NK-92 treated with Interleukin-12 subunit alpha and Interleukin-12 subunit beta, amount 100 ng/mL, for 24 hours (cell line): Measurements from ENCODE around the gene SLC25A48.

Experiments used
- DNase-seq: peaks from one replicate; lab custom pipeline; 2025; lab: John Stamatoyannopoulos, UW

The SLC25A48 gene

DNA sequence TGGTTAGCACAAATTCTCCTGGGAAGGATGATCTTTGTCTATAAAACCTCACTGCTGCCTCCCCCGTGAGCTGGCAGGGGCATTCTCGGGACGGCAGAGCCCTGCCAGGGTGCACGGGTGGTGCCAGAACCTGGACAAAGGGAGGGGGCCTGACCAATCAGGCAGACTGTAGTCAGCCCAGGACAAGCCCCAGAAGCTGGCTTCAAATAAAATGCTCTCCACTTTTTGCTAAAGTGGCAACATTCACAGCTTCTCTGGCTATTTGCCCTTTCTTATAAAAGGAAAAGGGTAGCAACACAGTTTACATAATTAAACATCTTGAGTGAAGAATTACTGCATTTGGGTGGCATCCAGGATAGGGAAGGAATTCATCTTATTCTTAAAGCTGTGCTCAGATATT is 46.8 kb downstream of the SLC25A48 start:
- DNase-seq: no peak

DNA sequence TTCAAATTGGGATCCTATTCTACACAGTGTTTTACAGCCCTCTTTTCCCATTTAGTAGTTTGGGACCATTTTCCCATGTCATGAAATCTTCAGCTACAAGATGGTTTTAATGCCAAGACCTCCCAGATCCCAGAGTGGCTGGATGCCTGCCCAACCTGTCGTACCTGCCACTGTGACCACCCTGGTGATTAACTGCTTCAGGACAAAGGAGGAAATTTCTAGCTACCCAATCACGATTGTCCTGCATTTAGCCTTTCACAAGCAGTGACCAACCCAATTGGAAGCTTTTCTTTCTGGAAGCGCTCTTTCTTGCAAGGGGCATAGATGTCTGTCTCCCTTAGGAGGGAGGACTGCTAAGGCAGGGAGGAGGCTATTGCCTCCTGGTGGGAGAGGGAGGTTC is 47.4 kb downstream of the SLC25A48 start:
- no peak for DNase-seq

DNA sequence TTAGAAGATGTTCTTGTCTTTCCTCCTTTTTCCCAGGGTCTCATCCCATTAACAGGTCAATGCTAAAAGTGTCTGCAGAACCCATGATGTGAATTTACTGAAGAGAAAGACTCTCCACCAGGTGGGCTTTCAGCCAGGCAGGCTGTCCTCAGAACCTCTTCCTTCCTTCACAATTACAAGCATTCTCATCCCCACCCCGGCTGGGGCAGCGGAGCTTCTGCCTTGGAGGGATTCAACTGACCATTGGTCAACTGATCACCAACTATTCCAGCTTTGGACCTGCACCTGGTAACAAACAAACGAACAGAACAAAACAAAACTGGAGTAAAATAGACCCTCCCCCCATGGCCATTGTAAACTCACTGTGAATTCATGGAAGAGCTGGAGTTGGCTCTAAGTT is 48.6 kb downstream of the SLC25A48 start:
- no peak for DNase-seq

DNA sequence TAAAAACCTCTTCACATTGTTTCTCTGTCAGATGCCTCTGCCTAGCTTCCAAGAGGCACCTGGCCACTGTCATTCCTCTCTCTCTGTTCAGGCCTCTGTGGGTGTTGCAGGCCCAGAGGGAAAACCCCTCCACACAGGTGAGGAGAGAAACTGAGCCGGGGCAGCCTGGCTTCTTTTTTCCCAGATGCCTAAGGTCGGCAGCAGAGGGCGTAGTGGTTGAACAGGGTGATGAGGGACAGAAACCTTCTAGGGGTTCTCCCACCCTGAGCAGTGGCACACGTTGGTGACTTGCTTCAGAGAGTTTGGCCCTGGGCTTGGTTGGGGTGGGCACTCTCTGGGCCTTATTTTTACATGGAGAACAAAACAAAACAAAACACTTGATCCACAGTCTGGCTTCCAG is 49.0 kb downstream of the SLC25A48 start:
- DNase-seq: no peak

DNA sequence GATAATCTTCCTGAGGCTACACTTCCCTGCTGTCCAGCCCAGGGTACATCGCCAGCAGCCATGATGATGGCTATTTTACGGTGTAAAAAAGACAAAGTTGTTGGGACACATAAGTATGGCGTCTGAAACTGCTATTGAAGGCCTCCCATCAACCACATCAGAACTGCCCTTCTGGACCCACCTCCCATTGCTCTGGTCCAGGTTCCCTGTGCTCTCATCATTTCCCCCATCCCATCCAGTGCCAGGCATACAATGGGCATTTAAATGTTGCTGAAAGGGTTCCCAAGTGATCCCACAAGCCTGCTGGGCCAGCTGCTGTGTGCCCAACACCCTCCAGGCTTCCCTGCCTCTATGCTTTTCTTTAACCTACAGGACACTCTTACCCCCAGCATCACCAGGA is 50.6 kb downstream of the SLC25A48 start:
- no peak for DNase-seq

DNA sequence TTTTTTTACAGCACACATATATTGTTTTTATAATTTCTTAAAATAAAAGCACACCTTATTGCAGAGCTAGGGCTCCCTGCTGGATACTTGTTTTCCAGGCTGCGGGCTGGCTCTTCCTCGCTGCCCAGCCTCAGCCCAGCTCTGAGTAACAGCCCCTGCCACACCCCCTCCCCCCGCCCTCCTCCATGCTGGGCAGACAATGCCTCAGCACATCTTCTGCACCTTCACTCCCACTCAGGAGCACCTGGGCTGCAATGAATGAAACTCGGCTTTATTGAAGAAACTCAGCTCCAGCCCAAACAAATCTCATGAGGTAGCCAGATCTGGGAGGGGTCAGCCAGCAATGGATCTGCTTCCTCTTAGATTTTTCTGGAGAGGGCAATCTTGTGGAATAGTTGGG is 51.7 kb downstream of the SLC25A48 start:
- DNase-seq: no peak

DNA sequence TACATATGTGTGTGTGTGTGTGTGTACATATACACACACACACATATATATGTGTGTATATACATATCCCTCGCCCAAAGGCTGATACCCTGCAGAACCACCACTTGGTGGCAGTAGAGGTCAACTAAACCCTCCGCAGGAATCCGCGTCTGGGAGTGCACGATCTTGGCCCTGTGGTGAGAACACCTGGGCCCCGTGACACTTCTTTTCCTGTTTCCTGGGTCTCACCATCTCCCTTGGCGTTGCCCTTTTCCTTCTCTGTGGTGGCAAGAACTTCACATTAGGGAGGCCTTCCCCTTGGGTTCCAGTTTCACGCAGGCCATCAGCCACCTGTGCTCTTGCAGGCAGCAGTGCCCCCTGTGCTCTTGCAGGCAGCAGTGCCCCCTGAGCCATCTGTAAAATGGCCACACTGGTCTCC is 53.0 kb downstream of the SLC25A48 start:
- peak; percentile 27 for DNase-seq

DNA sequence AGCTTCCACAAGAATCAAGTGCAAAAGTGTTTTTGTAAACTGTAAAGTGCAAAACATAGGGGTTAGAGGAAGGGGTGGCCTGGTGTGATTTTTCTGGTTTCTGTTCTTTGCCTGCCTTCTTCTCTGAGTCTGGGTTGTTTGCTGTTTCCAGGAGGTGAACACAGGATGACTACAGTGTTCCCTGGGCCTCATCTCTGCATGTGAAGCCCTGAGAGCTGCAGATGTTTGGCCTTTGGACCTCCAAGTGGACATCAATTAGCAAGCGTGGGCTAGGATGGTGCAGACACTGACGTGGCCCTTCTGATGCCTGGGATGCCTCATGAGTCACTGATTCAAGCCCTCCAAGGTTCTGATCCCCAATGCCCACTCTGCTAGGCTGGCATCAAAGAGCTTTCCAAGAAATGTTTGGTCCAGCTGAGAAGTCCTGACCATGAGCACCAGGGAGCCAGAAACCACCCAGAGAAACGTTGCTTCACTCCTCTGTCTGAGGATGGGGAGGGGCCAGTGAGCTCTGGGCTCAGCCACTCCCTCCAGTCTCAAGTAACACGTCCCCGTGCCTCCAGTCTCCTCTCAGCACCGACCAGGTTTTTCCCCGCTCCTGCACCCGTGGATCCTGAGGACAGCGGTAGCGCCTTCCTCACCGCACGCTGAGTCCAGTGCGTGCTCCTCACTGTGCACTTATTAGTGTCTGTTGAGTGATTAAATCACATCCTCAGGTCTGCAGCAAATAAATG is 53.6 kb downstream of the SLC25A48 start:
- no peak for DNase-seq

DNA sequence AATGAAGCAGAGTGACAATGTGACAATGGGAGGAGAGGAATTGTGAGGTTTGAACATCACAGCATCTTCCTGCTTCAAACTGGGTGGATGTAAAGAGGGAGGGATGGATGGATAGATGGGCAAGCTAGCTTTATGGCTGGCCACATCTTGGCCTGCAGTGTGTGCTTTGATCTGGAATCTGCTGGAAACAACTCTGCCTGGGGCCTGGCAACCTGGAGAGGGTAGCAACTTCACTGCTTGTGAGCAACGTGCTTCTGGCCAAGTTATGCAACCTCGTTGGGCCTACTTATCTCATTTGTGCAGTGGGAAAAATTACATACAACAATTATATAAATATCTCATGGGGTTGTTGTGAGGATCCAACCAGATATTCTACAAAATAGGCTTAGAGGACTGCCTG is 55.8 kb downstream of the SLC25A48 start:
- DNase-seq: no peak

DNA sequence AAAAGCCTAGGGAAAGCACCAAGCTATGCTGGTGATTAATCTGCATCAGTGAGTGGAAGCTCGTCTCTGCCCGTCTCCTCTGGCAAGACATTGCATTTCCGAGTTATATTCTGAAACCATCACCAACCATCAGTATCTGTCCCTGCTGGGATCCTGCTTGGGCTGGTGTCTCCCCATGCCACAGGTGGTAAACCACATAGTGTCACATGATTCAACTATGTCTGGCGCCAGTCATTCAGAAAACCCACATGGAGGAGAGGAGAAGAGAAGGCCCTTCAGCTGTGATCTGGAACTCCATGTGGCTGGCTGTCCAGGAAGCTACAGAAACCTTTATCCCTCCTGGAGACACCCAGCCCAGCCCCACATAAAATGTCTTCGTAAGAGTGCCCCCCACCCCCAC is 56.4 kb downstream of the SLC25A48 start:
- DNase-seq: no peak

DNA sequence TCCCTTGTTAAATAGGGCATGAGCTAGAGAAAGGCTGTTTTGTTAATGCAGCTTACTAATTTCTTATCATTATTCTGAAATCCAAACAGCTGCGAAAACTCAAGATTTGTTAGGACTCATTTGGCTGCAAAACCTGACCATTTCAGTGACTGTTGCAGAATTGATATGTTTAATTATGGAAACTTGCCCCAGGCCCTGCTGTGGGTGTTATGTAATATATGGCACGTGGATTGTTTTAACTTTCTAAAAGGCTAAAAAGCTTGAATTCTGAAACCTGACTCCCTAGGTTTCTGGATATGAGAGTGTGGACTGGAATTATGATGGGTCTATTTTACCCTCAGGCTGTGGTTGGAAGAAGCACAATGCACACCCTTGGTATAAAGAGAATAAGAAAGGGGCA is 56.8 kb downstream of the SLC25A48 start:
- no peak for DNase-seq

DNA sequence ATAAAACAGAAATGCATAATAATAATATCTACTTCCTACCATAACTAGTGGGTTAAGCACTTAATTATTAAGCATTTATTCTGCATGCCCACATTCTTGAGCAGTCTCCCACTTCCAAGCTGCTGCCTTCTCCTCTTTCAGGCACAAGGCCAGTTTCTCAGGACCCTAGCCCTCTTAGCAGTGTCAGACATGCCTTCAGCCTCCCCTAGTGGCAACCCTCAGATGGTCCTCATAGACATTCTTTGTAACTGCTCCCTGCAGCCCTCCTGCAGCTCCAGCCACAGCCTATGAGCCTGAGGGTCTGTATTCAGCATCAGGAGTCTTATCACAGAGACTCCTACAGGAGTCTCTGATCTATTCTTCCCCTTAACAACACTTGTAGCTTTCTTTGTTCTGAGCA is 57.3 kb downstream of the SLC25A48 start:
- no peak for DNase-seq

DNA sequence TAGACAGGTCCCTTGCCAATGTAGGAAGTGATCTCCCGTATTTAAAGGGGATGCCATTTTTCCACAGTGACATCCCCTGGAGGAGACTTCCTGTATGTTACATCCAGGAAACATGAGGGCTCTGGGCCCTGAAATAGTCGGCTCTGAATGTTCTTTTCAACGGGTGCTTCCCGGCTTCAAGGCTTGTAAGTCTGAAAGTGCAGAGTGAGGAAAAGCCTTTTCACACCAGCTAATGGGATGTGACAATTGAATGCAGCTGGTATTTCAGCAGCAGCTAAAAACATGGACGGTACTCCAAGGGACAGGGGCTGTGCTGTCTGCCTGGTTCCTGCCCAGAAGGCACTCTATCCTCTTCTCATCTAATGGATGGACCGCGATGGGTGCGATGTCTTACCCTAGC is 59.8 kb downstream of the SLC25A48 start:
- no peak for DNase-seq

DNA sequence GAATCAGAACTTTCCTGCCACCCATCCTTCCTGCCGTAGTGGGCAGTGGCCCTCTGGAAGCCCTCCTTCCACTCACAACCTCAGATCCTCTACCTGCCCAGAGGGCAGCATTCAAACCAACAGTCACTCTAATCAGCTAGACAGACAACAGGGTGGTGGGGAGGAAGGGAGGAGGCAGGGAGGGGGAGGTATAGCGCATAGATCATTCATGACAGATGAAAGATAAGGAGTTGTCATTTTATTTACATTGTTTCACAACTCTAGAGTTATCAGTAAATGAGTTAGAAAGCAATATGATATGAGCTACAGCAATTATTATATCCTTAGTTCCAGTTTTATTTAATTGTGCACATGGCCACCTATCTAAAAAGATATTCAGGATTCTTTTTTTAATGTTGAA is 60.3 kb downstream of the SLC25A48 start:
- DNase-seq: no peak

DNA sequence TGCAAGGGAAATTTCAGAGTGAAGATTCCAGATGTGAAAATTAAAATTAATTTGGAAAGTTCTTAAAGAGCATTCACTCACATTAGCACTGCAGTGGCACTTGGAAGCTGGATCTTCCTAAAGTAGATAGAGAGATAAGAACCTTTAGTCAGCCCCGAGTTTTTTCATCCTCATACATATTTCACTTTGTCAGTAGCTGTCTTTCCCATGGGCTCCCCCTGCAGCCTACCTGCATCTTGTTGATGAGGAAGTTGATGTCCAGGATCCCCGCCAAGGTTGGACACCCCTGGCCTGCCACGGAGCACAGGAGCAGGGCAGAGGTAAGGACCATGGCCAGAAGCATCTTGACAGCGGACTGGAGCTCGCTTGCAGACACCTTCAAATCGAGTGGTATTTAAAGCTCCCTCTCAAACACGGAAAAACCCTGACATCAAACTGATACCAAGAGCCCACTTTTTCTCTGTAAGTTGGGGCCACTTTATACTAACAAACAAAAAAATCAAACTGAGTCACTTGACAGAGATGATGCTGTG is 61.1 kb downstream of the SLC25A48 start, which contains the start of gene IL9:
IL9 (minus strand) TSS at position 368 of the 533 bp plus-strand sequence; CDS start at position 343, 25 bp downstream.
- no peak for DNase-seq

DNA sequence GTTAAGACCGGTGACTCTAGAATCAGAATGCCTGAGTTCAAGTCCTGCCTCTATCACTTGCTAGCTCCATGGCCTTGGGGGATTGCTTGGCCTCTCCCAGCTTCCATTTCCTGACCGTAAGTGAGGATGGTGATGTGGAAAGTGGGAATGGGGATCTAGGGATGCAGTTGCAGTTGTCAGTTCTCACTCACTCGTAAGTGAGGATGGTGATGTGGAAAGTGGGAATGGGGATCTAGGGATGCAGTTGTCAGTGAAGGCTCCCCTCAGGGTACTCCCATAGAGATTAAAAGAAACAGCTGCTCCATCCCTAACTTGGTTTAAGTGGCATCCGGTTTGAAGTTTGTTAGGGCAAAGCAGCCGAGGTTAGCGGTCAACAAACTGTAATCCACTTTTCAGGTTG is 64.2 kb downstream of the SLC25A48 start:
- no peak for DNase-seq

DNA sequence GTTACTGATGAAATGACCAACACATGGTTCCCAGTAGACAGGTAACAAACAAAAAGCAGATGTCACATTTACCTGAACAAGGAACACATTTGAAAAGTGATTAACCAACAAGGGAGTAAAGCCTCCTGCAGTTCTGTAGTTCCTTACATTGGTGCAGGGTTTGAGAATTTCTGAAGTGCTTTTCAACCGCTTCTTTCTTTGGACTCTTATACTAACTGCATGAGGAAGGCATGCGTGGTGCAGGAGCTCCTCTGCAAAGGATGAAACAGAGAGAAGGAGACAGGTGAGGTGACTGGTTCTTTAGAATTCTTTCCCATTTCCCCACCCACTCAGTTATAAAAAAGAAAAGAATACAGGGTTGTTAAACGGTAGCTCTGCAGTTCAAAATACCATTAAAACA is 65.8 kb downstream of the SLC25A48 start:
- no peak for DNase-seq

DNA sequence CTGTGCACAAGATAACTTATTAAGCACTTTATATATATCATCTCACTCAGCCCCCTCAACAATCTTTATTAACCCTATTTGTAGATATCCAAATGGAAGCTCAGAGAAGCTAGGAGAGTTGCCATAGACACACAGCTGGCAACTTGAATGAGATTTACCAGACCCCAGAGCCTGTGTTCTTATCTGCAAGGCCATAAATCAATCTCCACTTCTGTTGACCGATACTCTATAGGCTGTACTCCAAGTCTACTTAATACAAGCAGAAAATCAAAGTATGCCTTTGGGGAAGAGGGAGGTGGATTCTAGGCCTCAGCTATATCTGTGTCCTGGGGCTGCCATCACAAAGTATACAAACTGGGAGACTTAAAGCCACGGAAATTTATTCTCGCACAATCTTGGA is 67.2 kb downstream of the SLC25A48 start:
- DNase-seq: no peak

DNA sequence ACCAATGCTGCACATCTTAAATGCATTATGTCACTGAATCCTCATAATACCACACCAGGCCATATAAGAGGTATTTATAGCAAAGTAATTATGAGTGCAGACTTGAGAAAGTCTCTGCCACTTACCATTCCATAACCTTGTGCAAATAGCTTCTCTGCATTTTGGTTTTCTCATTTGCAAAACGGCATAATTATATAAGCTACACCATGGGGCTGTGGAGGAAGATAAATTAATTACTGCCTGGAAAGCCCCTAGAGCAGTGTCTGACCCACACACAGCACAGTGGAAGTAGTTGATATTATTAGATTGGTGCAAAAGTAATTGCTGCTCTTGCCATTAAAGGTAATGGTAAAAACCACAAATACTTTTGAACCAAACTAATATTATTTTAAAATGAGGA is 70.7 kb downstream of the SLC25A48 start:
- DNase-seq: no peak

DNA sequence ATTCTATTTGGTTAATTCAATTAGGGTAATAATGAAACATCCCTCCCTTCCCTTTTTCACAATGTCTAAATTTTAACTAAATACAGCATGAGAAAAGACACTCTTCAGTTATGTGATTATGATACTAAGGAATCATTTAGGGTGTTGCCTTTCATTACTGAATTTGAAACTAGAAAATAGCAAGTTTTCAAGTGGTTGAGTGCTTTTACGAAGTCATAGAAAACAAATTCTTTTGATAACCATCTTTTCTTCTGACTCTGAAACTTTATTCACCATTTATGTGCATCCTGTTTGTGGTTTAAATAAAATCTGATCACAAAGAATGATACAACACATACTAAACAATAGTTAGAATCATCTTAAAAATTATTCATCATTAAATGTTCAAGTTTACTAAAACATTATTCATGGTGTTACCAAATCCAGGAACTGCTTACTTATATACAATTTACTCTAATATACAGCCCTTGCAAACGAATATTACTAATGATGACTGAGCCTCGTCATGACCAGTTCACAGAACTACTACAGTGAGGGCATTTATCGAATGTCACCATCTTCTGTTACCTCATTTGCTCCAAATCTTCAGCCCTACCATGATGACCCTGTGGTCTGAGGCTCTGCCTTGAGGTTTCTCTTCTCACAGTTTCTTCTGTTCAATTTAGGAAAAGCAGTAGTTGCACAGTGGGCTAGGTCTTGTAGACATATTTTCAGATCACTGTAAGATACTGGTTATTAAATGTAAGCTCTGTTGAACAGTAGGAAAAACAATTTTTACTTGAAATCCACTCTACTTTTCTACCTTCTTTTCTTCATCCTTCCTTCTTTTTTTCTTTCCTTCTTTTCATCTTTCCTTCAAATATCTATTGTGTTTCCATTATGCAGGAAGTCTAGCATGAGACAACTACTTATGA is 79.5 kb downstream of the SLC25A48 start:
- DNase-seq: no peak

DNA sequence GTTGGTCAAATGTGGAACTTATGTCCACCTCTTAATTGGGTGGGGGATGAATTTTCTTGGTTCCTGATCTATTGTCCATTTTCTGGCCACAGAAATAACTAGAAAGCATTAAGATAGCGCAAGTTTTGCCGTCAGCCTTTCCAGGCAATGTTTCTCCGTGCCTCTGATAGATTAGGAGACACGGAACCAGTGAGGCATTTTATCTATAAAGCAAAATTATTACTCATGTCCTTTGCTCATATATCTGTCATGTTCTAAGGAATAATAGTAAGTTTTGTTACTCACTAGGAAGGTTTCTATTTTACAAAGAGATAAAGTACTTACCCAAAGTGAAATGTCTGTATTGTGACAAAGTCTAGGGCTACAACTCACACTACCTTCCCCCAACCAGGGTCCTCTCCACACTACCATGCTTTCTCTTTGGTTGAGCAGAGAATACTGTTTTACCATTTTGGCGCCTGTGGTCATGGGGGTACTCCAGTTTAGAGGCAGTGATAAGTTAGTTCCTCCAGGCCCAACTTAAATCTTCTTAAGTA is 81.1 kb downstream of the SLC25A48 start:
- DNase-seq: no peak

DNA sequence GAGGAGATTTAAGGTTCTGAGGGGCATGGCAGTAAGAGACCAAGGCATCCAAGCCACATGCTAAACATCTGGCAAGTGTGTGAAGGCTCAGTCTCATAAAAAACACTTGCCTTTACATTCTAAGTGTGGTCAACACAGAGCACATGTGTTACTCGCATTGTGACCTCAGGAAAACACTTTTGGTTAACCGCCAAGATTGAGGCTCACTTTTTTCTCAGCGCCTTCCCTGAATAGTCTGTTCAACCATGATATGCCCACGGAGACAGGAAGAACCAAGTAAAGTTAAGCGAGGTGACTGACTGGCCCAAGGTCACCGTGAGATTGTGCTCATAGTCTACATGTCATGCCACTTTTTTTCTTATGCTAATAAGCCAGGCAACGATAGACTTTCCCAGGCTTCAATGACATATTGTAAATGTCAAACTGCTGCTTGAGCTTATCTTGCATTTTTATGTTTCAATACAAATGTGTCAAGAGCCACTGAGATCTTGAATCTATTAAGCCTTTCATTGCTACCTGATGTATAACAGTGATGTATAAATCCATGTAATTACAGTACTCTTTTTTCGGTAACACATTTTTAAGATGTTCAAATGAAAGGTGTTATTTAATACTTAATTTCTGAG is 82.3 kb downstream of the SLC25A48 start:
- DNase-seq: peak; percentile 32
